KOPT-K1 (cell line): Measurements from ENCODE around the gene MYO16.

Experiments used
- H3K27ac ChIP-seq: fragments of 200-600 bp; sonication (generic); 2 replicates; pipeline ENCODE4 v1.5.1; 2016; ENCODE audit warnings: antibody characterized with exemption, mild to moderate bottlenecking, low read depth, low read length; ENCODE audit not compliant: poor library complexity, severe bottlenecking
- H3K36me3 ChIP-seq: fragments of 200-600 bp; sonication (generic); 2 replicates; pipeline ENCODE4 v1.5.1; 2017; ENCODE audit warnings: antibody characterized with exemption, mild to moderate bottlenecking, low read length, moderate library complexity; ENCODE audit not compliant: insufficient read depth
- H3K9me3 ChIP-seq: fragments of 200-600 bp; sonication (generic); 2 replicates; pipeline ENCODE4 v1.5.1; 2017; ENCODE audit warnings: antibody characterized with exemption, low read length, mild to moderate bottlenecking; ENCODE audit not compliant: insufficient read depth, poor library complexity, severe bottlenecking

MYO16 gene

GRCh38 chr13:109243311-109243951 lies 614.0 kb downstream of the MYO16 start:
- Histone ChIP-seq H3K36me3 (no peaks in the 10 kb centered on the region), H3K27ac (no peak overlapping the region), H3K9me3 (peaks cover 5% of the 10 kb centered on the region)

- no peaks in the 10 kb centered on the region for H3K36me3 ChIP-seq
- H3K27ac ChIP-seq: no peak overlapping the region
- H3K9me3 ChIP-seq: peaks cover 5% of the 10 kb centered on the region
Observed at GRCh38 chr13:109244566-109244965, 615.2 kb downstream of the MYO16 start.

GRCh38 chr13:109246001-109246400 lies 616.6 kb downstream of the MYO16 start:
- Histone ChIP-seq H3K27ac (no peak overlapping the region), H3K9me3 (peaks cover 5% of the 10 kb centered on the region), H3K36me3 (no peaks in the 10 kb centered on the region)

- Histone ChIP-seq H3K9me3 (no peaks in the 10 kb centered on the region), H3K36me3 (no peaks in the 10 kb centered on the region), H3K27ac (no peak overlapping the region)
Observed at GRCh38 chr13:109249780-109250528, 620.5 kb downstream of the MYO16 start.

GRCh38 chr13:109251956-109252355 lies 622.5 kb downstream of the MYO16 start:
- Histone ChIP-seq H3K36me3 (no peaks in the 10 kb centered on the region), H3K9me3 (no peaks in the 10 kb centered on the region), H3K27ac (no peak overlapping the region)

- Histone ChIP-seq H3K27ac (no peak overlapping the region), H3K9me3 (no peaks in the 10 kb centered on the region), H3K36me3 (no peaks in the 10 kb centered on the region)
Observed at GRCh38 chr13:109253316-109253715, 623.9 kb downstream of the MYO16 start.

GRCh38 chr13:109254274-109254673 lies 624.9 kb downstream of the MYO16 start:
- Histone ChIP-seq H3K9me3 (no peaks in the 10 kb centered on the region), H3K27ac (no peak overlapping the region), H3K36me3 (no peaks in the 10 kb centered on the region)

GRCh38 chr13:109255141-109255856 lies 625.9 kb downstream of the MYO16 start:
- no peak overlapping the region for H3K27ac ChIP-seq
- no peaks in the 10 kb centered on the region for H3K36me3 ChIP-seq

GRCh38 chr13:109256866-109257760 lies 627.7 kb downstream of the MYO16 start:
- H3K36me3 ChIP-seq: no peaks in the 10 kb centered on the region
- no peaks in the 10 kb centered on the region for H3K9me3 ChIP-seq
- no peak overlapping the region for H3K27ac ChIP-seq

More at GRCh38 chr13:109255141-109255856, 625.9 kb downstream of the MYO16 start:
- no peaks in the 10 kb centered on the region for H3K9me3 ChIP-seq
